Urothelium cell line (cell line): ENCODE results near the gene SEMA7A.
"Not testable (repeated sequence)": the region's sequence is repeated elsewhere in the genome, so short reads cannot be mapped to it uniquely, and the experiment has no call there.

Source experiments
- DNase-seq: peaks from one replicate; pipeline ENCODE4 v3.0.0; 2011; ENCODE audit warnings: low spot score, mixed read lengths
- FAIRE-seq: peaks from 2 replicates; lab custom pipeline; 2011; peaks lifted over from hg19 to GRCh38; lab: Jason Lieb, UNC

Gene SEMA7A

DNA sequence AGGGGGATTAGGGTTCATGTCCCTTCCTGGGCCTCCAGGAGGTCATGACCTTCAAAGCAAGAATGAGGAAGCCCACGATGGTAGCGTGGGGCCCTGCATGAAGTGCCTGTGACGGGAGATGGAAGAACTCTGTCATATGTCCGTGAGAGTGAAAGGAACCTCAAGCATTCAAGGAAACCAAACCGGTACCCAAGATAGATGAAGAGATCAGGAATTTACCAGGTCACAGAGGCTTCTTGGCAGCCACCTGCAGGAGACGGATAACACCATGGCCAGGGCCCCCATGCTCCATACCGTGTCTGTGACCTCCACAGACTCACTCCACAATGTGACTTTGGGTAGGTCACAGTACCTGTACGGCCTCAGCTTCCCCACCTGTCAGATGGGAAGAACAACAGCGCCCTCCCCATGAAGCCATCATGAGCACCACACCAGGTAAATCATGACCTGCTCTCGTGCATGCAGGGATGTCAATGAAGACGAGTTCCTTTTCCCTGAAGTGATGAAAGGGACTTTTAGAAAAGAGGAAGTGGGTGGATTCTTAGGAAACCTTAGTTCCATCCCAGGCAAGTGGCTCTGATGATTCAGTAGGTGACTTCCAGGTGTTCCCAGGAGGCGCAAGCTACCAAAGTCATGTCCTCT is 43.0 kb downstream of the SEMA7A start:
- FAIRE-seq (no peak), DNase-seq (no peak)

DNA sequence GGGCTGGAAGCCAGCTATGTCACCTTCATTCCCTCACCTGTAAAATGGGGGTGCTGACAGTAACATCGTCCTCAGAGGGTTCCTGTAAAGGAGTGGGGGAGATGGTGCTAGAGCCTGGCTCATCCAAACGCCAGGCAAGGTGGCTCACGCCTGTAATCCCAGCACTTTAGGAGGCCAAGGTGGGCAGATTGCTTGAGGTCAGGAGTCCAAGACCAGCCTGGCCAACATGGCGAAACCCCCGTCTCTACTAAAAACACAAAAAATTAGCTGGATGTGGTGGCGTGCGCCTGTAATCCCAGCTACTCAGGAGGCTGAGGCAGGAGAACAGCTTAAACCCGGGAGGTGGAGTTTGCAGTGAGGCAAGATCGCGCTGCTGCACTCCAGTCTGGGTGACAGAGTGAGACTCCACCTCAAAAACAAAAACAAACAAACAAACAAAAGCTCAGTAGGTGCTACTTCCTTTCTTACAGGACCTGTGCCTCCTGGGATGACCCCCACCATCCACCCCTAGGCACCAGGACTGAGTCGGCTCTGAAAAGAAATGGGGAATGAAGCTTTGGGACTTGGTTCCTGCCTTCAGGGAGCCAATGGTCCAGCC is 43.6 kb downstream of the SEMA7A start:
- not testable (repeated sequence) for FAIRE-seq, DNase-seq

- FAIRE-seq (no peak), DNase-seq (no peak)
Observed at GRCh38 chr15:74389241-74390048, 44.3 kb downstream of the SEMA7A start.

GRCh38 chr15:74388363-74388951 is 45.3 kb downstream of the SEMA7A start:
- no peak for FAIRE-seq
- no peak for DNase-seq

GRCh38 chr15:74387621-74388362 is 46.0 kb downstream of the SEMA7A start:
- no peak for DNase-seq
- no peak for FAIRE-seq

GRCh38 chr15:74387141-74387541 is 46.6 kb downstream of the SEMA7A start:
- no peak for FAIRE-seq
- no peak for DNase-seq

DNA sequence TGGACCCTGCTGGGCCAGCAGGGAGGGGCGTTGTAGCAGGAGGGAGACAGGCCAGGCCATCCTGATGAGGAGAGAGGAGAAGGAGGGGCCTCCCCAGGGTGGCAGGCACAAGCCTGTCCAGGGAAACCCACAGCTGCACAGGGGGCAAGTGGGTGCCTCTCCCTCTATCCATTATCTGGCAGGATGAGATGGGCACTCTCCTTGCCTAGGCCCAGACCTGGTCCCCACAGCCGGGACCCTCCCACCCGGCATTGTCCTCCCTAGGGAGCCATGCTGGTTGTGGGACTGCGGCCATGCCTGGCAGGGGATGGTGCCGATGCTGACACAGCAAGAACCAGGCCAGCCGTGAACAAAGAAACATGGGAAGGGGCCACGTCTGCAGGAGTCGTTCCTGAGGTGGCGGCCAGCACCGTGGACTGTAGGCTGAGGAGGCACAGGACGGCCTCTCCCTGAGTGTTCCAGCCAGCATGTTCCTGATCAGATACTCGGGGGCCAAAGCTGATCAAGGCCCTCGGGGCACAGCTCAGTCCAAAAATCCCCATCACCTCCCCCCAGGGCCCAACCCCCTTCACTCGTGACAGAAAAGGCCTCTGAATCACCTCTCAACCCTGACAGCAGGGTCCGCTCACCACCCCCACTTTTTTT is 47.1 kb downstream of the SEMA7A start:
- FAIRE-seq (no peak), DNase-seq (no peak)

DNA sequence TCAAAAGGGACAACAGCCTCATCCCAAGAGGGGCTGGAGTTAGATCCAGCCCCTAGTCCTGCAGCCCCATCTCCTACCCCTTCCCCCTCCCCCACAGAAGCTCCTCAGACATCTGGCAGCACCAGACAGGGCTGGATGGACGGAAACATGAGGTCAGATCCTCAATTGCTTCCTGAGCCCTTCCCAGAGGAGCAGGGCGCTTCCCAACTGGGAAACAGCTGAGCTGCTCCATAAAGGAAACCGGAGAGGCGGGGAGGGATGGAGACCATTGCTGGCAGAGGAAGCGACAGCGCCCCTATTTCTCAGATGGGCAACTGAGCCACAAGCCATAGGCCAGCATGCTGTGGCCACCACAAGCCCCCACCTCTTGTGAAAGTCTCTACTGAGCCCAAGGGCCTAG is 48.0 kb downstream of the SEMA7A start:
- no peak for FAIRE-seq
- no peak for DNase-seq

DNA sequence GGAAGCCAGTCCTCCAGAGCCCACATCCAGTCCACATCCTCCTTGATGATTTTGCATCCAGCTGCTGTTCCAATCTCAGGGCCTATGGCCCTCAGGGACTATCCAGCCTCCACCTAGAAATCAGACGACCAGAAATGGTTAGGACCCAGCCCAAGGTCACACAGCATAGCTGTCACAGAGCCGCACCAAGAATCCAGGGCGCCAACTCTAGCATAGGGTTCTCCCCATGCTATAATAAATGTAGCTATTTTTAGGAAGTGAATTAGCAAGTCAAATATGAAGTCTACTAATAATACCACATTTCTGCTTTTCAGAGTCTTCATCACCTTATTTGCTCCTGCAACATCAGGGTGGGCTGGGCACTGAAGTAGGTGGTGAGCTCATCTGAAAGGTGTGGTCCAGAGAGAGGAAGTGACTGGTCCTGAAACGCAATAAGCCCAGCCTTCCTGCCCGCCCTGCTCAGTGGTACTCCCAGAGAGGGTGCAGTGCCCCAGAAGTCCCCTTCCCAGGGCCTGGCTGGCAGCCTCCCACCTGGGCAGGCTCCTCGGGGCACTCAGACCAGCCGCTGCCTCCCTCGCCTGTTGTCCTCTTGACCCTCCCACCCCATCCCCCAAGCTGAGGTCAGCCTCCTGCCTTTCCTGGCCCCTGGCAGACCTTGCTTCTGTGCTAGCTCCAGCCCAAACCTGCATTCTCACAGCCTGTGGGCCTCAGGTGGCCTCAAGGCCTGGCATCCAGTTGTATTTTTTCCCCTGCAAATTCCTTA is 48.7 kb downstream of the SEMA7A start:
- FAIRE-seq, result no peak
- no peak for DNase-seq

DNA sequence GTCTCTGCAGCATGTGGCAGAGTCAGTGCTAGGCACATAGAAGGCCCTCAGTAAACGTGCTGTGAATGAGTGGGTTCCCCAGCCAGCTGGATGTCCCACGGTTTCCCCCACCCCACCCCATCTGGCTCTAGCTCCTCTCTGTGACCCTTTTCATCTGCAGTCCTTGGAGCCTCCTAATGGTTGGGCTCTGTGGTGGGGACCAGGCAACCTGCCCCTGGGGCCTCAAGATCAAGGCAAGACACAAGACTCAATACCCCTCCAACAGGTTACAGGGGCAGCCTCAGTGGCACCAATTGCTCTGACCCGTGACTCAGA is 49.2 kb downstream of the SEMA7A start:
- no peak for DNase-seq
- no peak for FAIRE-seq

DNA sequence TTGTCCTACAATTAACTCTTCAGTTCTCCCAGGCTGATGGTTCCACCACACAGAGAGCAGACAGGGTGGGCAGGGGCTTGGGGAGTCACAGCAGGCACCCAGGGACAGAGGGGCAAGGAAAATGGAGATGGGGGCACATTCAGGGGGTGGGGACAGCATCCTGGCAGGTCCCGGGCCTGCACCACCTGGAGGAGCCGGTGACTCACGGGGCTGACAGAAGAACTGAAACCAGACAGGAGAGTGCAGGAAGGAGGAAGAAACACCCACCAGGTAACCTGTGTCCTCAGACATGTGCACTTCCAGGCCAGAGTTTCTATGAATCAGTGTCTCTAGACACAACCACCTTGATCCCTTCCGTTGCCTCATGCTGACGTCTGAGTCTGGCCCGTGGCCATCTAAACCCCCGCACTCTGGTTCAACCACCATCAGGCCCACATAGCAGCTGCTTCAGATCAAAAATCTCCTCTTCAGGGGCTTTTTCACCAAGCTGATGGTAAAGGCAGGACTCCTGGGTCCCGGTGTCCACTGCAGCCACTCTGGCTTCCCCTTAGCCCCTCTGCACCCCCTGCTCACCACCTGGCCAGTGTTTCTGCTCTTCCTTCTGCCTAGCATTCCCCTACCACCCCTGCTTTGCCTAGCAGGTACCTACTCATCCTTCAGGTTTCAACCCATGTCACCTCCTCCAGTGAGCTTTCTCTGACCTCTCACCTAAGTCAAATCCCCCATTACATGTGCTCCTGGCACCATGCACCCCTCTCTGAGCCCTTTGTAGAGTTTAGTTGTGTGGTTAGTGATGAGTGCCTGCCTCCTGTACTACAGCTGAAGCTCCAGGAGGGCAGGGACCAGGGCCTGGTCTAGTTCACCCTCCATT is 49.8 kb downstream of the SEMA7A start:
- FAIRE-seq (no peak), DNase-seq (peak; percentile 66)

DNA sequence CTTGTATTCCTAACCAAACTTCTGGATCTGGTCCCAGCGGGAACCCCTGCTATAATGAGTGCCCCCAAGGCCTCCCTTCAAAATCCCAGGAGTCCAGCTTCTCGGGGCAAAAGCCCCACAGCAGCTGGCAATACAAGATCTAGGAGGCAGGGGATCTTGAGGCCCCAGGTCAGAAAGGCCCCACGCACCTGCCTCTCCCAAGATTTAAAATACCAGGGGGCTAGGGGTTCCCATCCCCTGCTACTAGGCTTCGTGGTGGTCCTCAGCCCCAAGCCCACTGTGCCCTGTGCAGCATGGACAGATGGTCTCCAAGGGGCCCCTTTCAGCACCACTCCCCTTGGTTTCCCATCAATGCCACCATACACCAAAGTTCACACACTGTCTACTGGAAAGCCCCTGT is 50.5 kb downstream of the SEMA7A start:
- no peak for FAIRE-seq
- no peak for DNase-seq

DNA sequence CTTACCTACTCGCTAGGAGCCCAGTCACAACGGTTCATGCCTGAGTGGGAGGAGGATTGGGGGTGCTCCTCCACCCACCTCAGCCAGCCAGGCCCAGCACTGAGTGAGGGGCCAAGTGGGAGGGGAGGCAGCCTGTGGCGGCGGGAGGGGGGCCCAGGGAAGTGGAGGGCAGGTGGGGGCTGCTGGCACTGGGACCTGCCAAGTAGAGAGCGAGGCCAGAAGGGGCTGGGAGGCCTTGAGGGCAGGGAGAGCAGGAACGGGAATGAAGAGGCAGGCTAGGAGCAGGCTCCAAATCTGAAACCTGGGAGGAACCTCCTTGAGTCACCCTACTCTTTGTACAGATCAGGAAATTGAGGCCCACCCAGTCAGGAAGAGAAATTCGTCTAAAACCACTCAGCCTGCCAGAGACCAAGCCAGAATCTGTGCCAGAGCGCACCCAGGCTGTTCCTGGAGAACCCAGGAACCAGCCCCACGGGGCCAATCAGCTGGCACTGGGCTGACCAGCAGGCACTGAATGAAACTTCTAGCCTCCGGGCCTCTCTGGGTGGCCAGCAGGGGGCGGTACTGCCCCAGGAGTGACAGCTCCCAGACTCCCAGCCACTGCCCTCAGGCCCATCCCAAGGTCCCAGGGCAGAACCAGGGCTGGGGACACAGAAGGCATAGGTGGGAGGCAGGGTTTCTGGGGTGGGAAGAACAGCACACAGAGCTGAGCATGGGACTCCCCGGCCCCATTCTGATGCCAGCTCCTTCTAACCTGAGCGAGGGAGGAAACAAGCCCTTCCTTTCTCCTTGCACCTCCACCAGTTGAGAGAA is 51.5 kb downstream of the SEMA7A start:
- no peak for FAIRE-seq

DNA sequence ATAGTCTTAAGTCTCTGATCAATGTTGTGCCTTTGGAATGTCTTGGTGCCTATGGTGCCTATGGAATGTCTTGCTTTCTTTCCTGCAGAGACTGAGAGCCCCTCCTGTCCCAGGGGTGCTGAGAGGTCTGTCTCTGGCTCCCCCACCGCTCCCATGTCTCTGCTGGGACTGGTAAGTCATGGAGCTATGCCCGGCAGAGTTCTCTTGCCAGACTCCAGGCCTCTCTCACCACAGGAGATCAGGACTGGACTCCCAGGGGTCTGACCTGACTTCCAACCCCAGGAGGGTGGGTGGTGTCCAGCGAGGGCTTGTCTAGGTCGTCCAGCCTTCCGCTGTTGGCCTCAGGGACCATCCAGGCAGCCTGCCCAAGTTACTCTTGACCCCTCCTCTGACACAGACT is 52.3 kb downstream of the SEMA7A start:
- FAIRE-seq (no peak), DNase-seq (no peak)

More for the DNA sequence above, 51.5 kb downstream of the SEMA7A start:
- peak; percentile 83 for DNase-seq

- FAIRE-seq (no peak), DNase-seq (no peak)
Observed at GRCh38 chr15:74381190-74381453, 52.6 kb downstream of the SEMA7A start.

- FAIRE-seq (no peak), DNase-seq (no peak)
Observed at GRCh38 chr15:74380361-74381189, 53.2 kb downstream of the SEMA7A start.

GRCh38 chr15:74378848-74379247 is 54.9 kb downstream of the SEMA7A start:
- DNase-seq (no peak), FAIRE-seq (no peak)
